Stimulated activated naive CD4-positive, alpha-beta T cell (primary cell): Measurements from ENCODE around the gene CD46.
A peak's percentile ranks its signal among the peaks of the same experiment; 100 is the strongest.

Experiments
- DNase-seq, 6 experiments: peaks; one replicate each; lab custom pipeline; 2025; lab: John Stamatoyannopoulos, UW

CD46 gene

GRCh38 chr1:207814469-207814868 lies 62.6 kb downstream of the CD46 start:
- DNase-seq, result no peak

GRCh38 chr1:207815466-207815865 lies 63.6 kb downstream of the CD46 start:
- DNase-seq, result no peak

- DNase-seq, result no peak
Measured at GRCh38 chr1:207815913-207816291, 64.0 kb downstream of the CD46 start.

- no peak for DNase-seq
Measured at GRCh38 chr1:207817166-207817565, 65.3 kb downstream of the CD46 start.

GRCh38 chr1:207817778-207818751 lies 66.2 kb downstream of the CD46 start:
- no peak for DNase-seq

- no peak for DNase-seq
Measured at GRCh38 chr1:207818971-207819451, 67.2 kb downstream of the CD46 start.

GRCh38 chr1:207820568-207821463 lies 69.0 kb downstream of the CD46 start:
- no peak for DNase-seq

GRCh38 chr1:207821464-207822045 lies 69.7 kb downstream of the CD46 start:
- no peak for DNase-seq

- no peak for DNase-seq
Measured at GRCh38 chr1:207822124-207822601, 70.3 kb downstream of the CD46 start.

- peak; percentile 70 to 87 (median 80) for DNase-seq
Measured at GRCh38 chr1:207822602-207823451, 71.0 kb downstream of the CD46 start.

- DNase-seq, result no peak
Measured at GRCh38 chr1:207823531-207823879, 71.7 kb downstream of the CD46 start.

GRCh38 chr1:207823880-207824566 lies 72.2 kb downstream of the CD46 start:
- peak; percentile 70 to 91 (median 84) for DNase-seq

- DNase-seq, result no peak
Measured at GRCh38 chr1:207824691-207825408, 73.0 kb downstream of the CD46 start.

- no peak for DNase-seq
Measured at GRCh38 chr1:207825409-207825695, 73.5 kb downstream of the CD46 start.

GRCh38 chr1:207825719-207826556 lies 74.1 kb downstream of the CD46 start:
- DNase-seq, result peak; percentile 60 to 84 (median 74)

GRCh38 chr1:207826557-207827487 lies 75.0 kb downstream of the CD46 start:
- no peak for DNase-seq

- no peak for DNase-seq
Measured at GRCh38 chr1:207827488-207827830, 75.6 kb downstream of the CD46 start.

- no peak for DNase-seq
Measured at GRCh38 chr1:207828046-207828445, 76.2 kb downstream of the CD46 start.
